Fibroblast of the aortic adventitia (primary cell): ENCODE data around the gene MMRN2. TPM values are rescaled to one million over a fixed set of nuclear protein-coding genes. Genes with fewer than 3 reads are reported as not detected.
"Not testable (repeated sequence)": the region's sequence is repeated elsewhere in the genome, so short reads cannot be mapped to it uniquely, and the experiment has no call there.

Source experiments
- DNase-seq: peaks from one replicate; pipeline ENCODE4 v3.0.0-alpha.2; 2010; ENCODE audit warnings: low read depth
- H3K4me3 ChIP-seq: 2 replicates; pipeline ENCODE4 v1.5.1; 2011; ENCODE audit warnings: low read depth, mild to moderate bottlenecking, control low read depth, low read length, moderate library complexity
- CTCF ChIP-seq: IDR thresholded peaks from 2 replicates; pipeline ENCODE4 v1.5.1; 2011; ENCODE audit warnings: mild to moderate bottlenecking, low read length, control low read depth, inconsistent platforms; ENCODE audit not compliant: insufficient read depth
- total RNA-seq: library from RNA; depleted of rRNA; stranded (reverse); fragments of >200 nt; gene quantifications from 2 replicates; pipeline ENCODE4 v1.2.3, GENCODE V29; 2012; ENCODE audit warnings: low replicate concordance

Gene MMRN2
- total RNA-seq, 1 donor = 5.4 TPM

DNA sequence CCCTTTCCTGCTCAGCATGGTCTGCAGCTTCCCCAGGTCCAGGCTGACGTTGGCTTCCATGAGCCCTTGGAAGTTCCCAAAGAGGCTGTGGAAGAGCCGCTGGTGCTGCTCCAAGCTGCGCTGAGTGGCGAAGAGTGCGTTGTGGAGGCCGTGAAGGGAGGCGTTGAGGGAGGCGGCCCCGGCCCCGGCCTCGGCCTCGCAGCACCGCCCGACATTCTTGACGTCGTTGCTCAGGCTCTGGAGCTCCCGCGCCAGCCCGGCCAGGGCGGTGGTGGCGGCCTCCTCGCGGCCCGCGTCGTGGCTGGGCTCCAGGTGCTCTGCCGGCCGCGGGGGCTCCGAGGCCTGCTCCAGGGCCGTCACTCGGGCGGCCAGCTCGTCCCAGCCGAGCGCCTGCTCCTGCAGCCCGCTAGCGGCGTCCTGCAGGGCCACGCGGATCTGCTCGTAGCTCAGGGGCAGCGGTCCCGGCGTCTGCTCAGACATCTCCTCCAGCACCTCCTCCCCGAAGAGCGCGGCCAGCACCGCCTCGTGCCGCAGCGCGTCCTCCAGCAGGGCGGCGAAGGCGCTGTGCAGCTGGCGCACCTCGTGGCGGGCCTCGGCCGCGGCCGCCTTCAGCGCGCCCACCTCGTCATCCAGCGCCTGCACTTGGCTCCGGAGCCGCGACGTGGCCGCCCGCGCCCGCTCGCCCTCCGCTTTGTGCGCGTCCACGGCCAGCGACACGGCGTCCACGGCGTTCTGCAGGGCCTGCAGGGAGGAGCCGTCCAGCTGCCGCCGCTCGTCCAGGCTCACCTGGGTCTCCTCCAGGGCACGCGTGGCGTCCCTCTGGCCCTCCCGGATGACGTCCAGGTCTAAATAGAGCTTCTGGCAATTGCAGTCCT, 14.7 kb downstream of the MMRN2 start:
- H3K4me3 ChIP-seq = no peak overlapping the region
- no peak for TF ChIP-seq CTCF
- DNase-seq = no peak

GRCh38 chr10:86941991-86942421, 15.4 kb downstream of the MMRN2 start:
- no peak for TF ChIP-seq CTCF
- no peak overlapping the region for H3K4me3 ChIP-seq
- DNase-seq = no peak

GRCh38 chr10:86941426-86941825, 16.0 kb downstream of the MMRN2 start:
- no peak for DNase-seq
- no peak overlapping the region for H3K4me3 ChIP-seq
- TF ChIP-seq CTCF = no peak

- TF ChIP-seq CTCF = no peak
- H3K4me3 ChIP-seq = no peak overlapping the region
- no peak for DNase-seq
Measured at GRCh38 chr10:86940677-86941076, 16.7 kb downstream of the MMRN2 start.

DNA sequence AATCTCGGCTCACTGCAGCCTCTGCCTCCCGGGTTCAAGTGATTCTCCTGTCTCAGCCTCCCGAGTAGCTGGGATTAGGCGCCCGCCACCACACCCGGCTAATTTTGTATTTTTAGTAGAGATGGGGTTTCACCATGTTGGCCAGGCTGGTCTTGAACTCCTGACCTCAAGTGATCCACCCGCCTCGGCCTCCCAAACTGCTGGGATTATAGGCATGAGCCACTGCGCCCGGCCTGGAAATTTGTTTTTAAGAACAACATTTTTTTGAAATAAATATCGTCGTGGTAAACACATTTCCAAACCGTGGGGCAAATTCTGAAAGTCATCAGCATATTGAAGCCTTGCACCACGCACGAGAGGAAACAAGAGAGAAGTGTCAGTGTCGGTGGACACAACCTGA, 17.3 kb downstream of the MMRN2 start:
- DNase-seq, H3K4me3 ChIP-seq: not testable (repeated sequence)

GRCh38 chr10:86938260-86938659, 19.2 kb downstream of the MMRN2 start:
- H3K4me3 ChIP-seq = no peak overlapping the region
- no peak for TF ChIP-seq CTCF
- DNase-seq = no peak

DNA sequence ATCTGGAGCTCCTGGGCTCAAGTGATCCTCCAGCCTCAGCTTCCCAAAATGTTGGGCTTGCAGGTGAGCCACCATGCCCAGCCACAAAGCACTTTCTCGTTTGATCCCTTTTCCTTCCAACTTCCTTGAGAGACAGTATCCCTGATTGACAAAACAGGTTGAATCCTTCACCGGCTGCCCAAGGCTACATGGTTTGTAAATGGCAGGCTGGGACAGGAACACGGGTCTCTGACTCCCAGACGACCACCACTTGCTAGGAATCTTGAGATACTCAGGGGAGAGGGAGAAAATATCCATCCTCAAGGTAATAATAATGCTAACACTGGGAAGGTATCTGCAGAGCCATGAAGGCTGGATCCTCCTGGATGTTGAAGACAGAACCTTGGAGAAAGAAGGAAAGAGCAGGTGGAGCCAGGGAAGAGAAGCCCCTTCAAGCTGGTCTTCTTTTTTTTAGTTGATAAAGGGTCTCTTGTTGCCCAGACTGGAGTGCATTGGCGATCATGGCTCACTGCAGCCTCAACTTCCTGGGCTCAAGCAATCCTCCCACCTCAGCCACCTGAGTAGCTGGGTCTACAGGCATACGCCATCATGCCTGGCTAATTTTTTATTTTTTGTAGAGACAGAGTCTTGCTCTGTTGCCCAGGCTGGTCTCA, 19.8 kb downstream of the MMRN2 start:
- no peak for DNase-seq

More for the DNA sequence above, 19.8 kb downstream of the MMRN2 start:
- no peak for TF ChIP-seq CTCF
- no peak overlapping the region for H3K4me3 ChIP-seq
